ENCODE results near the gene RAX2.
A peak's percentile ranks its signal among the peaks of the same experiment; 100 is the strongest.

Gene RAX2

DNA sequence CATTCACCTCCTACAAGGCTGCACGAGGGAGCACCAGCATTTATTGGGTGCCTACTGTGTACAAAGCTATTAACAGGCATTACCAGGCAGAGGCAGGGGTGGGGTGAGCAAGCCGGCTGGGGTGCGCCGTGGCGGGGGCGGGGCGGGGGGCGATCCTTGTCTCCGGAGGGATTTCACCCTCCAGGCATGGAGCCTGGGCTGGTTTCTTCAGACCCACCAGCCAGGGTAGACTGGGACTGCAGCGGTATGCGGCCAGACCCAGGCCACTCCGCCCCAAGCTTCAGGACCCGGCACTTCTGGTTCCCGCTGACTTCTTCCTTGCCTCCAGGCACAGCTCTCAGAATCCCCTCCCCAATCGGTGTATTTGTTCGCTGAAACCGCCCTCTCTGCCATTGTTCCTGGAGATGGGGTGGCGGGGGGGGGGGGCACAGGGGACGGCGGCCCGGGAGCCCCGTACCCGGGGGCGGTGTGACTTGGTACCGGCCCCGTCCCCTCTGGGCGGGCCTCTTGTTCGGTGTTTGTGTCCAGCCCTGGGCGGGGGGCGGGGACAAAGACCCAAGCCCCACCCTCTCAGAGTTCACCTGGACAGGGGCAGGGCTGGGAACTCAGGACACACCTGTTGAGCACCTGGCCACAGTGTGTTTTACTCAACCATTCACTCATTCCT, 49.5 kb downstream of the RAX2 start:
- H3K9me3 ChIP-seq (ENCODE audit: severe bottlenecking): no peaks in the 10 kb centered on the region
- H3K36me3 ChIP-seq: peaks cover 3% of the 10 kb centered on the region
- H3K4me3 ChIP-seq (ENCODE audit: low read depth, low read length): peak overlapping the region; percentile 74
- DNase-seq: peak; percentile 68
- TF ChIP-seq, protein P1, sequence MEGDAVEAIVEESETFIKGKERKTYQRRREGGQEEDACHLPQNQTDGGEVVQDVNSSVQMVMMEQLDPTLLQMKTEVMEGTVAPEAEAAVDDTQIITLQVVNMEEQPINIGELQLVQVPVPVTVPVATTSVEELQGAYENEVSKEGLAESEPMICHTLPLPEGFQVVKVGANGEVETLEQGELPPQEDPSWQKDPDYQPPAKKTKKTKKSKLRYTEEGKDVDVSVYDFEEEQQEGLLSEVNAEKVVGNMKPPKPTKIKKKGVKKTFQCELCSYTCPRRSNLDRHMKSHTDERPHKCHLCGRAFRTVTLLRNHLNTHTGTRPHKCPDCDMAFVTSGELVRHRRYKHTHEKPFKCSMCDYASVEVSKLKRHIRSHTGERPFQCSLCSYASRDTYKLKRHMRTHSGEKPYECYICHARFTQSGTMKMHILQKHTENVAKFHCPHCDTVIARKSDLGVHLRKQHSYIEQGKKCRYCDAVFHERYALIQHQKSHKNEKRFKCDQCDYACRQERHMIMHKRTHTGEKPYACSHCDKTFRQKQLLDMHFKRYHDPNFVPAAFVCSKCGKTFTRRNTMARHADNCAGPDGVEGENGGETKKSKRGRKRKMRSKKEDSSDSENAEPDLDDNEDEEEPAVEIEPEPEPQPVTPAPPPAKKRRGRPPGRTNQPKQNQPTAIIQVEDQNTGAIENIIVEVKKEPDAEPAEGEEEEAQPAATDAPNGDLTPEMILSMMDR (IDR thresholded peaks at IDR 0.05; ENCODE audit: low read depth, low read length): no peak
- H3K27ac ChIP-seq: peak overlapping the region; percentile 90
- H3K27me3 ChIP-seq (ENCODE audit: insufficient read depth, low read depth, severe bottlenecking): no peaks in the 10 kb centered on the region

DNA sequence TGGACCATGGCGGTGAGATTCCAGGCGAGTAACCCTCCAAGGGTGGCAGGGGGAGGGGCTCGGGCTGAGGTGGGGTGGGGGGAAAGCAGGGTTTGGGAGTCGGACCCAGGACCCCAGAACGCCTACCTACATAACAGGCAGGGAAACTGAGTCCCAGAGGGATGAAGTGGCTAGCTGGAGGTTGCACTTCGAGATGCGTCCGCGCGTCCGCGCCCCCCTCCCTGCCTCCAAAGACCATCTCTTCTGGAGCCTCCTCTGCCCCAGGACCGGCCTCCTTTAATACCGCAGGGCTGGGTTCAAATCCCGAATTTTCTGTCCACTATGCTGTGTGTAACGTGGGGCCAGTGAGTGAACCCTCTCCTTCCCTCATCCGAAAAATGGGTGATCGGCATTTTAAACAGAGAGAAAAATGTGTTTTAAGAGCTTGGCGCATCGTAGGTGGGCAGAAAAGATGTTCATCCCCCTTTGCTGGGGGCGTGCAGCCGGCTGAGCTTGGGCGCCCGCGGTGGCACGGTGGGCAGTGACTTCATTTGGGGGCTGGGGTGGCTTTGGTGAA, 50.1 kb downstream of the RAX2 start:
- DNase-seq: no peak
- peak overlapping the region; percentile 74 for H3K4me3 ChIP-seq (ENCODE audit: low read depth, low read length)
- H3K27ac ChIP-seq: peak overlapping the region; percentile 47
- H3K27me3 ChIP-seq (ENCODE audit: insufficient read depth, low read depth, severe bottlenecking): no peaks in the 10 kb centered on the region
- no peaks in the 10 kb centered on the region for H3K9me3 ChIP-seq (ENCODE audit: severe bottlenecking)
- TF ChIP-seq, protein P1 (IDR thresholded peaks at IDR 0.05; ENCODE audit: low read depth, low read length): no peak
- peaks cover 3% of the 10 kb centered on the region for H3K36me3 ChIP-seq

DNA sequence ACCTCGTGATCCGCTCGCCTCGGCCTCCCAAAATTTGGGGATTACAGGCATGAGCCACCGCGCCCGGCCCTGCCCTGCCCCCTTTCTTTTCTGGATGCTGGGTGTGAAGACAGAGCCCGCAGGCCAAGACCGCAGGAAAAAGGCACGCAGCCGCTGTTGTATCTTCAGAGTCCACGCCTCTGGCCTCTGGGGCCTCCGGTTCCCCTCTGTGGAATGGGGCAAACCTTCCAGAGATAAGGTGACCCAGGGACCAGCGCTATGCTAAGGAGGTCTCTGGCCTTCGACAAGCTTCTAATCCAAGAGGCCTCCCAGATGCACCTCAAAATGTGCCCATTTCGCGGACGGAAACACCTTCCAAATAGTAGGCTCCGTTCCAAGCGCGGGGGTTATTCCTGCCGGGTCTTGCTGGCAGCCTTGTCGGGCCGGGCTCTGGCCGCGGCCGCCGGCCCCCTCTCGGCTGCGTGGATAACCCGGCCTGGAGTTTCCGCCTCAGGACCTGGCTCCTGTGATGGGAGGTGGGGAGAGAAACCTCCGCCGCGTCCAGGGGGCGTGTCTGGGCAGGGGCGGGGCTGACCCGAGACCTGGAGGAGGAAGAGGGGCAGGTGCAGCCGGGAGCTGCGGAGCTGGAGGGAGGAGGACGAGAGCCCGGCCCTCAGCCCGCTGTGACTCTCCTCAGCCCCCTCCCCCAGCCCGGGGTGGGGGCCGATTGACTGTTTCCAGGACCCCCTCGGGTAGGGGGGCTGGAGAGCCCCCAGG, 50.7 kb downstream of the RAX2 start:
- no peaks in the 10 kb centered on the region for H3K27me3 ChIP-seq (ENCODE audit: insufficient read depth, low read depth, severe bottlenecking)
- H3K27ac ChIP-seq: peak overlapping the region; percentile 47
- DNase-seq: peak; percentile 97
- H3K36me3 ChIP-seq: peaks cover 3% of the 10 kb centered on the region
- no peaks in the 10 kb centered on the region for H3K9me3 ChIP-seq (ENCODE audit: severe bottlenecking)
- TF ChIP-seq, protein P1 (IDR thresholded peaks at IDR 0.05; ENCODE audit: low read depth, low read length): no peak
- peak overlapping the region; percentile 74 for H3K4me3 ChIP-seq (ENCODE audit: low read depth, low read length)

DNA sequence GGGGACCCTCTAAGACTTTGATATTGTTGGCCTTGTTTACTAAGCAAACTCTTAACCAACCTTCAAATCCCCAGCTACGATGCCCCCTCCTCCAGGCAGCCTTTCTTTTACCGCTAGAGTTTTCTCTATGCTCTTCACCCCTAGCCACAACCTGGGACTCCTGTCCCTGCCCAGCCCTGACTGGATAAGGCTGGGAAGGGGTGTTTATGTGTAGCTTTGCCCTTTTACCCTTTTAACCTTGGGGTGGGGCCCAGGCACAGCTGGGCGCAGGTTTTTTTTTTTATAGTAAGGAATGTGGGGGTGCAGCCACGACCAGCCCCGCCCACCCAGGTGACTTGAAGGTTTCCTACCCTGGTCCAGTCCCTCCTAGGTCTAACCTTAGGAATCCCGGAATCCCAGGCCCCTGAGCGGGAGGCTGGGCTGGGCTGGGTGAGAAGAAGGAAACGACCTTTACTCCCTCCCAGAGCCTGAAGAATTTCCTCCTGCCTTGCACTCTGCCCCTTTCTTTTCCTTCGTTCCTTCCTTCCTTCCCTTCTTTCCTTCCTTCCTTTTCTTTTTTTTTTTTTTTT, 51.6 kb downstream of the RAX2 start:
- Histone ChIP-seq H3K9me3 (ENCODE audit: severe bottlenecking) (no peaks in the 10 kb centered on the region), H3K36me3 (peaks cover 3% of the 10 kb centered on the region), H3K27me3 (ENCODE audit: insufficient read depth, low read depth, severe bottlenecking) (no peaks in the 10 kb centered on the region), H3K27ac (no peak overlapping the region), H3K4me3 (ENCODE audit: low read depth, low read length) (no peak overlapping the region)
- DNase-seq: no peak
- TF ChIP-seq, protein P1 (IDR thresholded peaks at IDR 0.05; ENCODE audit: low read depth, low read length): no peak

DNA sequence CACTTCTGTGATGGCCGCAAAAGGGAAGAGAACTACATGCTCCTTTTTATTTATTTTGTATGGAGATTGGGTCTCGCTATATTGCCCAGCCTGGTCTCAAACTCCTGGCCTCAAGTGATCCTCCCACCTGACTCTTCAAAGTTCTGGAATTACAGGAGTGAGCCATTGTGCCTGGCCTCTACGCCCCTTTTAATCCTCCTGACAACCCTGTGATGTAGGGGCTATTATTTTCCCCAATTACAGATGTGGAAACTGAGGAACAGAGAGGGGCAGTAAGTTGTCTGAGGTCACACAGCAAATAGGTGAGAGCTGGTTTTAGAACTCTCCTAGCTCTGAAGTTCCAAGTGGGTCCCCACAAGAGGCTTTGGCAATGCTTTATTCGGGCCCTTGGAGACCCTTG, 52.2 kb downstream of the RAX2 start:
- Histone ChIP-seq H3K27ac (no peak overlapping the region), H3K36me3 (no peaks in the 10 kb centered on the region), H3K4me3 (ENCODE audit: low read depth, low read length) (no peak overlapping the region), H3K27me3 (ENCODE audit: insufficient read depth, low read depth, severe bottlenecking) (no peaks in the 10 kb centered on the region), H3K9me3 (ENCODE audit: severe bottlenecking) (no peaks in the 10 kb centered on the region)
- no peak for DNase-seq
- TF ChIP-seq, protein P1 (IDR thresholded peaks at IDR 0.05; ENCODE audit: low read depth, low read length): no peak
